Naive thymus-derived CD4-positive, alpha-beta T cell (primary cell): ENCODE data around the gene CTSF. TPM values are rescaled to one million over a fixed set of nuclear protein-coding genes. Genes with fewer than 3 reads are reported as not detected.
A peak's percentile ranks its signal among the peaks of the same experiment; 100 is the strongest.
"Not testable (repeated sequence)": the region's sequence is repeated elsewhere in the genome, so short reads cannot be mapped to it uniquely, and the experiment has no call there.

ENCODE experiments used
- ATAC-seq: fragments of 150-1000 bp; cut with Tn5 transposase; 2 replicates; pipeline ENCODE4 v1.10.0; 2021; ENCODE audit warnings: mild to moderate bottlenecking, moderate library complexity
- CTCF ChIA-PET: fragments of 350-600 bp; sonication (Branson Sonifier 250); formaldehyde crosslinking; loops from one replicate; lab custom pipeline; 2021; ENCODE audit warnings: antibody characterized with exemption; lab: Charles Lee
- POLR2A ChIA-PET: fragments of 350-600 bp; sonication (Branson Sonifier 250); formaldehyde crosslinking; loops from one replicate; lab custom pipeline; 2021; ENCODE audit warnings: antibody characterized with exemption, inconsistent platforms; lab: Charles Lee
- DNase-seq, 9 donors: peaks; one replicate each; pipeline versions ENCODE4 v3.0.0 to v3.0.0-alpha.2; 2020 to 2022; ENCODE audit warnings: mixed read lengths in 1 of 9
- H3K27ac ChIP-seq: one replicate; pipeline ENCODE4 v1.7.0; 2013; ENCODE audit warnings: mild to moderate bottlenecking, low read depth, low read length, moderate library complexity
- H3K27me3 ChIP-seq, 2 donors: one replicate each; pipeline ENCODE4 v1.7.0; 2013; ENCODE audit warnings: low read length in 2 of 2, mild to moderate bottlenecking in 2 of 2, moderate library complexity in 2 of 2; ENCODE audit not compliant: control insufficient read depth in 2 of 2, insufficient read depth in 2 of 2
- H3K36me3 ChIP-seq, 3 experiments: 1 replicate in 2 of 3; 2 replicates in 1 of 3; pipeline ENCODE4 v1.7.0; 2013; ENCODE audit warnings: low read length in 3 of 3, mild to moderate bottlenecking in 3 of 3, moderate library complexity in 1 of 3; ENCODE audit not compliant: insufficient read depth in 3 of 3, control insufficient read depth in 2 of 3
- H3K4me1 ChIP-seq, 2 donors: one replicate each; pipeline ENCODE4 v1.7.0; 2013; ENCODE audit warnings: low read length in 2 of 2, mild to moderate bottlenecking in 2 of 2, moderate library complexity in 1 of 2; ENCODE audit not compliant: control insufficient read depth in 2 of 2, insufficient read depth in 2 of 2
- H3K4me3 ChIP-seq: 2 replicates; pipeline ENCODE4 v1.7.0; 2013; ENCODE audit warnings: mild to moderate bottlenecking, low read length
- H3K9me3 ChIP-seq, 3 experiments: 1 replicate in 2 of 3; 2 replicates in 1 of 3; pipeline ENCODE4 v1.7.0; 2013; ENCODE audit warnings: low read length in 3 of 3; ENCODE audit not compliant: control insufficient read depth in 2 of 3
- H3K27ac Mint-ChIP-seq, 9 donors: one replicate each; pipeline ENCODE4 v1.8.0; 2020 to 2022; ENCODE audit warnings: mixed read lengths in 9 of 9, mild to moderate bottlenecking in 8 of 9, moderate library complexity in 5 of 9, inconsistent platforms in 2 of 9
- H3K27me3 Mint-ChIP-seq, 5 donors: one replicate each; pipeline ENCODE4 v1.8.0; 2021 to 2022; ENCODE audit warnings: mixed read lengths in 5 of 5, mild to moderate bottlenecking in 1 of 5
- H3K36me3 Mint-ChIP-seq, 5 donors: one replicate each; pipeline ENCODE4 v1.8.0; 2020 to 2022; ENCODE audit warnings: mixed read lengths in 5 of 5, mild to moderate bottlenecking in 3 of 5, inconsistent platforms in 1 of 5
- H3K4me1 Mint-ChIP-seq, 7 donors: one replicate each; pipeline ENCODE4 v1.8.0; 2020 to 2022; ENCODE audit warnings: mixed read lengths in 7 of 7, mild to moderate bottlenecking in 3 of 7, inconsistent platforms in 1 of 7
- H3K4me3 Mint-ChIP-seq, 10 donors: one replicate each; pipeline ENCODE4 v1.8.0; 2020 to 2022; ENCODE audit warnings: mild to moderate bottlenecking in 10 of 10, mixed read lengths in 10 of 10, moderate library complexity in 6 of 10, inconsistent platforms in 2 of 10
- H3K9me3 Mint-ChIP-seq, 11 donors: one replicate each; pipeline ENCODE4 v1.8.0; 2020 to 2022; ENCODE audit warnings: mixed read lengths in 11 of 11, mild to moderate bottlenecking in 4 of 11, inconsistent platforms in 1 of 11, moderate library complexity in 1 of 11
- intact Hi-C, 2 donors: fragments of 100-400 bp; cut with micrococcal nuclease; formaldehyde crosslinking; loops; one replicate each; pipeline ENCODE4 v1.15.1; 2023
- polyA plus RNA-seq, 2 donors: library from polyadenylated mRNA; unstranded; fragments of 300-500 nt; fragmentation: Illumina TruSeq; gene quantifications; one replicate each; pipeline ENCODE4 v1.2.3, GENCODE V29; 2021
- total RNA-seq, 6 experiments: library from RNA in 5 of 6; stranded (reverse) in 5 of 6; gene quantifications; 1 replicate in 5 of 6; 2 replicates in 1 of 6; pipeline ENCODE4 v1.2.3 and lab custom pipeline; 2021 to 2026

CTSF gene
- total and polyA plus RNA-seq, 7 experiments from 2014 or later, result 2.3 to 49.7 (median 27.3) TPM

DNA sequence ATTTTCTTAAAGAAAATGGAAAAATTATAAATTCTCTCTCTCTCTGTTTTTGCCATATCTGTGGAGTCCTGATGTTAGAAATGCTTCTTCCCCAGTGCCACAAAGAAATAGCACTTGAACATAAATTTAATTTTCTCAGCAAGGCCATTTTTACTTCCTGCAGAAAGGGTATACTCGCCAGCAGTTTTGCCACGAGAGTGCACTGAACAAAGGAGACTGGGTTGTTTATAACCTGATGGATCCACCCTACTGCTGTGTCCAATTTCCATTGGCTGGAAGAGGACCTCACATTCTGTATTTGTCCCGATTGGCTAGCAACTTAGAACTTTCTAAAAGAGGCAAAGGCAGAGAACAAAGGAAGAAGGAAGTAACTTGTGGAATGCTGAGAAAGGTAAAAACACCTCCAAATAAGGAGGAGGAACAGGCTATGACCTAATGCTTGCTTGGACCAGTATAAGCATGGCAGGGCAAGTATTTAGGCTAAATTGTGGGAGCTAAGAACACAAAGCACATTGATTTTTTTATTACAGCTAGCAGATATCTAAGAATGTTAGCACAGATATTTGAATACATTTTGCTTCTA lies 14.2 kb upstream of the CTSF start:
- H3K9me3 ChIP-seq, H3K4me3 ChIP-seq, H3K27me3 Mint-ChIP-seq, H3K27ac Mint-ChIP-seq, intact Hi-C loops, H3K27ac ChIP-seq, DNase-seq, H3K36me3 Mint-ChIP-seq, H3K36me3 ChIP-seq, POLR2A ChIA-PET, ATAC-seq, H3K4me3 Mint-ChIP-seq, H3K4me1 ChIP-seq, H3K27me3 ChIP-seq: not testable (repeated sequence)
- Mint-ChIP-seq H3K9me3 (peaks cover 0 to 13% (median 4%) of the 10 kb centered on the region in 11 donors), H3K4me1 (peaks cover 0 to 11% (median 8%) of the 10 kb centered on the region in 7 donors)
- CTCF ChIA-PET, result interaction anchor here (7.9 kb wide), 1 partner anchor 96 kb away, joined by 137 read pairs; the partner anchor contains the start of gene RBM4B

DNA sequence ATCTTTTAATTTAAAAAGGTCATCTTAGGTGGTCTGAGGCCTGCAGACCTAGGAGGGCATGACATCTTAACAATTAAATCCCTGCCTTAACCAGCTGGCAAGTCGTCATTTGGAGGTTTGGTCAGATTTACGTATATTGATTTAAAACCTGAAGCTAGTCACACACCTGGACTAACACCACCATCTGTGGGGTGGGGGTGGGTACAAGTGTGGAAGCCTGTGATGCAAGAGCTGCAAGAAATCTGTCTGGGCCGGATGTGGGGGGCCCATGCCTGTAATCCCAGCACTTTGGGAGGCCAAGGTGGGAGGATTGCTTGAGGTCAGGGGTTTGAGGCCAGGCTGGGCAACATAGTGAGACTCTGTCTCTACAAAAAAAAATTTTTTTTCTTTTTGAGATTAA lies 12.9 kb upstream of the CTSF start:
- H3K27ac Mint-ChIP-seq, result no peak overlapping the region
- no peak overlapping the region for H3K4me3 Mint-ChIP-seq
- intact Hi-C loops, result no loop called here
- ATAC-seq, result no peak
- CTCF ChIA-PET, result interaction anchor here (0.6 to 7.9 kb wide), 4 partner anchors 10 to 193 kb away, joined by 3 to 137 read pairs (median 4); partner anchors contain the start of gene RBM4B
- H3K9me3 ChIP-seq, result no peaks in the 10 kb centered on the region
- no peaks in the 10 kb centered on the region for H3K27me3 ChIP-seq
- no peak overlapping the region for H3K4me3 ChIP-seq
- peaks cover 0 to 13% (median 3%) of the 10 kb centered on the region in 5 donors for H3K27me3 Mint-ChIP-seq
- peaks cover 0 to 11% (median 8%) of the 10 kb centered on the region in 7 donors for H3K4me1 Mint-ChIP-seq
- no peak for DNase-seq
- peaks cover 0 to 13% (median 4%) of the 10 kb centered on the region in 11 donors for H3K9me3 Mint-ChIP-seq
- peaks cover 0 to 5% (median 0%) of the 10 kb centered on the region in 5 donors for H3K36me3 Mint-ChIP-seq
- POLR2A ChIA-PET, result interaction anchor here (0.9 to 3.2 kb wide), 2 partner anchors 35 to 97 kb away, joined by 5 to 27 read pairs; partner anchors contain the start of genes RBM14 and RBM4B
- no peak overlapping the region for H3K27ac ChIP-seq
- H3K4me1 ChIP-seq, result peaks cover 0 to 6% of the 10 kb centered on the region in 2 donors
- no peaks in the 10 kb centered on the region for H3K36me3 ChIP-seq

DNA sequence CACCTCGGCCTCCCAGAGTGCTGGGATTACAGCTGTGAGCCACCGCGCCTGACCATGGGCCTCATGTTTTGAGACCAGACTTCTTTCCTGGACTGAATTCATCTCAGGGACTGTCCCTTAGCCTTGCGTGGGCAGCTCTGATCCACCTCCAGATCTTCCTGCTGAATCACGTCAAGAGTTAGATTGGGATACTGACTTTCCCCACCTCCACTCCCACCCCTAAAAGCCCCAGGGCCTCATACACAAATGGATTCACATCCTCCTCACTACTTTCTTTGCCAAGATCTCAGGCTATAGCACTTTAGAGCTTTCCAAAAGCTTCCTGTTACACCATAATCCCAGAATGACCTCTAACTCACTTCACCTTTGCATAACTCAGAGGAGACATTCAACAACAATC lies 12.4 kb upstream of the CTSF start:
- no peak overlapping the region for H3K27ac Mint-ChIP-seq
- no peak for ATAC-seq

DNA sequence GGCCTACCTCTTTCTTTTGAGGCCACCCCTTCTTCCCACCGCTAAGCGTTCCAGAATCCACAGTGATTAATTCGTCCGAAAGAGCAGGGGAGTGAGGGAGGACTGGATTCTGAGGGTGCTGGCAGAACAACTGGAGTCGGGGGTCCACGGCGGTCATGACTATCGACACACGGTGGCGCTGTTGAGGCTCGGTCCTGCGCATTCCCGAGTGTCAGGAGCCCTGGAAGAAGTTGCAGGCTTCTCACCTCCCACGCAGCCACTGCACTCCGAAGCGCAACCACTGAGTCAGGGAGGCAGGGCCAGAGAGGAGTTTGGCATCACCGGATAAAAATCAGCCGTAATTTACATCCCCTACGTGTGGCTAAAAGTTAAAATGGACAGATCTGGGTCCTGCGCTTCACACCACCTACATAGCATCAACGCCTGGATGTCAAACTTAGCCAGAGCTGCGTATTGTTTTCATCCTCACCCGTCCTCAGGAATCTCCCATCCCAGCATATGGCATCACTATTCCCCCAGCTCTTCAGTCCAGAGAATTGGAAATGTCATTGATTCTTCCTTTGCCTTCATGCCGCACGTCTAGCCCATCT lies 10.7 kb upstream of the CTSF start:
- H3K27me3 ChIP-seq, result no peaks in the 10 kb centered on the region
- Mint-ChIP-seq H3K4me1 (peaks cover 0 to 11% (median 8%) of the 10 kb centered on the region in 7 donors), H3K4me3 (peak overlapping the region in 2 of 10 donors; percentile 22 to 53), H3K27me3 (peaks cover 0 to 25% (median 15%) of the 10 kb centered on the region in 5 donors), H3K9me3 (peaks cover 0 to 13% (median 4%) of the 10 kb centered on the region in 11 donors), H3K27ac (peak overlapping the region in 2 of 9 donors; percentile 65 to 71), H3K36me3 (peaks cover 0 to 5% (median 0%) of the 10 kb centered on the region in 5 donors)
- no peak overlapping the region for H3K27ac ChIP-seq
- peak; percentile 51 to 78 (median 66) for DNase-seq
- peaks cover 0 to 6% of the 10 kb centered on the region in 2 donors for H3K4me1 ChIP-seq
- peak; percentile 91 for ATAC-seq
- no peak overlapping the region for H3K4me3 ChIP-seq
- no peaks in the 10 kb centered on the region for H3K9me3 ChIP-seq
- intact Hi-C loops, result loop anchor here (1.0 to 5.0 kb wide), 6 partner anchors 38 to 255 kb away; partner anchors contain the start of genes RBM14 (in 2 of the 2) and RBM4 (in 1 of the 2)
- no peaks in the 10 kb centered on the region for H3K36me3 ChIP-seq
- CTCF ChIA-PET, result interaction anchor here (0.6 to 7.9 kb wide), 9 partner anchors 11 to 100 kb away, joined by 3 to 137 read pairs (median 4); partner anchors contain the start of genes CCDC87, CCS, CTSF and RBM14
- POLR2A ChIA-PET, result interaction anchor here (1.0 to 3.2 kb wide), 3 partner anchors 37 to 99 kb away, joined by 3 to 27 read pairs (median 3); partner anchors contain the start of genes RBM14 and RBM4B

More for the DNA sequence above, 12.4 kb upstream of the CTSF start:
- Histone ChIP-seq H3K9me3 (no peaks in the 10 kb centered on the region), H3K27ac (no peak overlapping the region), H3K4me1 (peaks cover 0 to 6% of the 10 kb centered on the region in 2 donors), H3K27me3 (no peaks in the 10 kb centered on the region), H3K4me3 (no peak overlapping the region), H3K36me3 (no peaks in the 10 kb centered on the region)
- intact Hi-C loops, result no loop called here
- Mint-ChIP-seq H3K9me3 (peaks cover 0 to 13% (median 4%) of the 10 kb centered on the region in 11 donors), H3K36me3 (peaks cover 0 to 5% (median 0%) of the 10 kb centered on the region in 5 donors), H3K4me1 (peaks cover 0 to 11% (median 8%) of the 10 kb centered on the region in 7 donors), H3K27me3 (peaks cover 0 to 13% (median 3%) of the 10 kb centered on the region in 5 donors), H3K4me3 (no peak overlapping the region)
- peak in 1 of 9 donors; percentile 28 for DNase-seq
- ChIA-PET POLR2A (interaction anchor here (0.9 to 3.2 kb wide), 2 partner anchors 36 to 97 kb away, joined by 5 to 27 read pairs; partner anchors contain the start of genes RBM14 and RBM4B), CTCF (interaction anchor here (0.6 to 7.9 kb wide), 5 partner anchors 10 to 192 kb away, joined by 3 to 137 read pairs (median 4); partner anchors contain the start of genes CCDC87, CCS and RBM4B)

DNA sequence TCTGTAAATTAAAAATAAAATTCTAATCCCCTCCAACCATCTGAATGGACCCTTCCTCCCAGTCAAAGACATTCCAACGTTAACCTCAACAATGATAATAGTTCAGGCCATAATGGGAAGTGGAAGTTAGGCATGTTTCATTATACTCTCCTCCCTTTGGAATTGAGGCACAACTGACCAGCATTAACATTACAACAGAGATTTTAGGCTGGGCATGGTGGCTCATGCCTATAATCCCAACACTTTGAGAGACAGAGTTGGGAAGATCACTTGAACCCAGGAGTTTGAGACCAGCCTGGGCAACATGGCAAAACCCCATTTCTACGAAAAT lies 2.4 kb upstream of the CTSF start:
- Histone ChIP-seq H3K9me3 (no peaks in the 10 kb centered on the region), H3K4me3 (no peak overlapping the region), H3K27ac (no peak overlapping the region), H3K4me1 (peaks cover 0 to 6% of the 10 kb centered on the region in 2 donors), H3K27me3 (no peaks in the 10 kb centered on the region), H3K36me3 (no peaks in the 10 kb centered on the region)
- Mint-ChIP-seq H3K27me3 (peaks cover 6 to 51% (median 16%) of the 10 kb centered on the region in 5 donors), H3K9me3 (no peaks in the 10 kb centered on the region), H3K4me3 (peak overlapping the region in 1 of 10 donors; percentile 58), H3K36me3 (no peaks in the 10 kb centered on the region), H3K27ac (no peak overlapping the region), H3K4me1 (peaks cover 2 to 13% (median 8%) of the 10 kb centered on the region in 7 donors)
- no peak for DNase-seq
- ChIA-PET POLR2A (no interaction called here), CTCF (no interaction called here)
- ATAC-seq, result no peak
- intact Hi-C loops, result no loop called here

DNA sequence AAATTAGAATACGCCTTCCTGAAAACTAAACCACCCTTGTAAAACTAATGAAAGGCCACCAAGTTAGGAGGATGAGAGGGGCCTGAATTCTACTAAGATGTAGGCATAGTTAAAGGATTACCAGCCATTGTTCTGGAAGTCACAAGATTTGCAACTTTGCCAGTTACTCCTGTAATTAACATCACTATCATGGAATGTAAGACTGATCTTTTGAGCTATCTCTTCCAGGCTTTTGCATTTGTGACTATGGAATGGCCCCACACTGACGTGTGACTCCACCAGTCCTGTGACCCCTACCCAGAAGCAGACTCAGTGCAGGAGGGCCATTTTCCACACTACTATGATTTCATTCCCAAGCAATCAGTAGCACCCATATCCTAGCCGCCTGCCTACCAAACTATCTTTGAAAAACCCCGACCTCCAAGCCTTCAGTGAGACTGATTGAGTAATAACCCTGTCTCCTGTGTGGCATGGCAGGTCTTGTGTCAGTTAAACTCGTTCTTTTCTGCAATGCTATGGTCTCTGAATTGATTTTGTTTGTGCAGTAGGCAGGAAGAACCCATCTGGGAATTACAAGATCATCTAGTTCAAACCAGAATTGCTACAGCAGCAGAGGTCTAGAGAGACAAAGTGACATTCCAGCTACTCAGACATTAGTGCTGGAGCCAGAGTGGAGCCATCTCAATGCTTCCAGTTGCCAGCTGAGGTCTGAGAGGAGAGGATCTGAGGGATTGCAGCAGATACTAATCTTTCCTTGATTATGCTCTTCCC lies 1.9 kb upstream of the CTSF start:
- no peaks in the 10 kb centered on the region for H3K36me3 ChIP-seq
- intact Hi-C loops, result no loop called here
- H3K27ac ChIP-seq, result no peak overlapping the region
- H3K4me3 ChIP-seq, result no peak overlapping the region
- DNase-seq (no peak), ATAC-seq (no peak)
- H3K9me3 ChIP-seq, result no peaks in the 10 kb centered on the region
- H3K27me3 Mint-ChIP-seq, result peaks cover 6 to 45% (median 11%) of the 10 kb centered on the region in 5 donors
- no peaks in the 10 kb centered on the region for H3K27me3 ChIP-seq
- peaks cover 0 to 6% of the 10 kb centered on the region in 2 donors for H3K4me1 ChIP-seq
- no peak overlapping the region for H3K27ac Mint-ChIP-seq
- peaks cover 2 to 13% (median 8%) of the 10 kb centered on the region in 7 donors for H3K4me1 Mint-ChIP-seq
- ChIA-PET POLR2A (interaction anchor here (0.7 kb wide), 2 partner anchors 112 to 610 kb away, joined by 4 read pairs; no protein-coding TSS in a partner anchor), CTCF (interaction anchor here (0.7 to 2.9 kb wide), 3 partner anchors 108 to 116 kb away, joined by 3 to 20 read pairs (median 4); partner anchors contain the start of gene RBM4B)
- peak overlapping the region in 3 of 10 donors; percentile 6 to 58 (median 40) for H3K4me3 Mint-ChIP-seq
- H3K36me3 Mint-ChIP-seq, result peaks cover 0 to 3% (median 0%) of the 10 kb centered on the region in 5 donors
- no peaks in the 10 kb centered on the region for H3K9me3 Mint-ChIP-seq
